GOT3 (cell line): ENCODE results near the gene CHI3L1.

ENCODE experiments used
- DNase-seq: peaks from one replicate; lab custom pipeline; 2025; ENCODE audit warnings: mixed read lengths; lab: John Stamatoyannopoulos, UW

CHI3L1 gene

GRCh38 chr1:203168991-203169390 is 17.5 kb downstream of the CHI3L1 start:
- no peak for DNase-seq

GRCh38 chr1:203168256-203168786 is 18.2 kb downstream of the CHI3L1 start:
- DNase-seq, result no peak

- DNase-seq, result no peak
Measured at GRCh38 chr1:203167913-203168200, 18.6 kb downstream of the CHI3L1 start.

GRCh38 chr1:203167026-203167912 is 19.2 kb downstream of the CHI3L1 start:
- no peak for DNase-seq

- DNase-seq, result no peak
Measured at GRCh38 chr1:203166192-203166940, 20.1 kb downstream of the CHI3L1 start.

- no peak for DNase-seq
Measured at GRCh38 chr1:203165800-203166161, 20.7 kb downstream of the CHI3L1 start.

- no peak for DNase-seq
Measured at GRCh38 chr1:203165101-203165799, 21.3 kb downstream of the CHI3L1 start.

GRCh38 chr1:203163891-203164635 is 22.4 kb downstream of the CHI3L1 start:
- no peak for DNase-seq

- no peak for DNase-seq
Measured at GRCh38 chr1:203162403-203162802, 24.1 kb downstream of the CHI3L1 start.

- no peak for DNase-seq
Measured at GRCh38 chr1:203161703-203162102, 24.8 kb downstream of the CHI3L1 start.

- no peak for DNase-seq
Measured at GRCh38 chr1:203161175-203161574, 25.3 kb downstream of the CHI3L1 start.

- DNase-seq, result no peak
Measured at GRCh38 chr1:203159844-203160243, 26.7 kb downstream of the CHI3L1 start.

- DNase-seq, result no peak
Measured at GRCh38 chr1:203158960-203159665, 27.4 kb downstream of the CHI3L1 start.

- no peak for DNase-seq
Measured at GRCh38 chr1:203158423-203158822, 28.1 kb downstream of the CHI3L1 start.

GRCh38 chr1:203156280-203156679 is 30.2 kb downstream of the CHI3L1 start:
- DNase-seq, result no peak

- DNase-seq, result no peak
Measured at GRCh38 chr1:203153989-203154821, 32.3 kb downstream of the CHI3L1 start.

GRCh38 chr1:203153051-203153988 is 33.2 kb downstream of the CHI3L1 start:
- no peak for DNase-seq

GRCh38 chr1:203152158-203153034 is 34.1 kb downstream of the CHI3L1 start:
- no peak for DNase-seq
